Measurements from ENCODE around the gene EYA2.

- TF ChIP-seq CTCF (conservative IDR thresholded peaks at IDR 0.05 in 1 of 2, IDR thresholded peaks at IDR 0.05 in 1 of 2; ENCODE audit: extremely low read depth in 1 of 2, insufficient read depth in 1 of 2, low read depth in 1 of 2, low read length in 2 of 2) = no peak
- TF ChIP-seq EZH2 (IDR thresholded peaks at IDR 0.05; ENCODE audit: borderline replicate concordance, low read length) = no peak
Observed at GRCh38 chr20:47029845-47030244, 135.2 kb downstream of the EYA2 start.

Data from mammary epithelial cell (primary cell).